ENCODE results near the gene SOWAHB. TPM values are rescaled to one million over a fixed set of nuclear protein-coding genes. Genes with fewer than 3 reads are reported as not detected.

The SOWAHB gene
- polyA plus RNA-seq, 2 of the 4 experiments (the other 2 are of a cell fraction), result 0.04 to 0.10 TPM

DNA sequence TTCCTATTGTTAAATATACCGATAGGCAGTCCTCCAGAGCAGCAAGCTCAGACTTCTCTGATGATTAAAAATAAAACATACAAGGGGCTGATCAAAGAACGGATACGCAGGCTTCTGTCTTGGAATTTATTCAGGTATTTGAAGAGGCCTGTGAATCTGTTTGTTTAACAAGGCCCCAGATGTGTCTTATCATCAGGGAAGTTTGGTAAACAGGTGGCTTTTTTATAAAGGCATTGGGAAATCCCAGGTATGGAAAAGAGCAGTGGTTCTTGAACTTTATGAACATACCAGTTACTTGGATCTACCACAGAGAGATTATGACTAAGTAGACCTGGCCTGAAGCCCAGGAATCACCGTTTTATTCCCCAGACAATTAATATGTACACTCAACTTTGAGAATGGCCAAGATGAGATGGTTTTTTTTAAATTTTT, 47.9 kb downstream of the SOWAHB start:
- CTCF ChIA-PET, result interaction anchor here (1.0 to 1.6 kb wide), 2 partner anchors 10 to 41 kb away, joined by 3 to 4 read pairs; no protein-coding TSS in a partner anchor
- Histone ChIP-seq H3K27ac (peak overlapping the region; percentile 21 to 80; a peak in 4 of 6 replicates), H3K4me1 (peaks cover 19% of the 10 kb centered on the region), H3K4me2 (peak overlapping the region; percentile 60), H3K9me3 (peaks cover 5% of the 10 kb centered on the region; the same call in 1 of the 3 replicates), H3K4me3 (no peak overlapping the region)
- FAIRE-seq (no peak), ATAC-seq (peak; percentile 87 to 89), DNase-seq (ENCODE audit: low read depth in 1 of 2, low spot score in 1 of 2) (peak in 1 of 2 experiments; percentile 86)
- POLR2A ChIA-PET, result interaction anchor here (1.1 kb wide), 1 partner anchor 18 kb away, joined by 3 read pairs; no protein-coding TSS in a partner anchor
- 0% methylated on average over 4 of the region's 4 CpGs for WGBS (ENCODE audit: missing lambda C conversion rate)
- TF ChIP-seq ZSCAN20 (CRISPR knock-in tag; IDR thresholded peaks at IDR 0.05) (no peak), TP53 (CRISPR knock-in tag; IDR thresholded peaks at IDR 0.05) (no peak), FOSL2 (IDR thresholded peaks at IDR 0.05) (peak; percentile 51; the same call in 1 of the 2 replicates), FOSL2 (CRISPR knock-in tag; IDR thresholded peaks at IDR 0.05) (peak; percentile 54), RNF2 (IDR thresholded peaks at IDR 0.05; ENCODE audit: borderline replicate concordance, low read depth) (no peak), HDAC2 (IDR thresholded peaks at IDR 0.05) (no peak), MAX (IDR thresholded peaks at IDR 0.05) (no peak; the same call in 1 of the 2 replicates), HEYL (CRISPR knock-in tag; IDR thresholded peaks at IDR 0.05) (no peak), ZFP36 (IDR thresholded peaks at IDR 0.05; ENCODE audit: borderline replicate concordance, partially characterized antibody) (no peak), BHLHE40 (IDR thresholded peaks at IDR 0.05; ENCODE audit: low read depth, low read length) (no peak), MYC (IDR thresholded peaks at IDR 0.05; ENCODE audit: borderline replicate concordance, low read length) (no peak), CBX8 (IDR thresholded peaks at IDR 0.05) (no peak), HES2 (IDR thresholded peaks at IDR 0.05) (no peak), NFE2L2 (conservative IDR thresholded peaks at IDR 0.05; ENCODE audit: low read length) (no peak), CTCF (IDR thresholded peaks at IDR 0.05) (no peak), PBX3 (IDR thresholded peaks at IDR 0.05) (no peak), TFCP2L1 (CRISPR knock-in tag; IDR thresholded peaks at IDR 0.05) (no peak), EP300 (IDR thresholded peaks at IDR 0.05) (peak; percentile 83 to 87; a peak in 4 of 5 replicates), RCOR1 (IDR thresholded peaks at IDR 0.05; ENCODE audit: low read depth, low read length) (no peak), REST (IDR thresholded peaks at IDR 0.05) (no peak), HOXB13 (CRISPR knock-in tag; IDR thresholded peaks at IDR 0.05; ENCODE audit: low read depth) (no peak), HMGXB4 (CRISPR knock-in tag; IDR thresholded peaks at IDR 0.05; ENCODE audit: borderline replicate concordance) (no peak), ZC3H11A (IDR thresholded peaks at IDR 0.05) (no peak), NPAS2 (CRISPR knock-in tag; IDR thresholded peaks at IDR 0.05; ENCODE audit: borderline replicate concordance) (no peak), PHF8 (IDR thresholded peaks at IDR 0.05; ENCODE audit: borderline replicate concordance, low read depth) (no peak), POLR2A (IDR thresholded peaks at IDR 0.05; ENCODE audit: low read length) (no peak), FOXS1 (CRISPR knock-in tag; IDR thresholded peaks at IDR 0.05) (no peak)
- TF ChIP-seq, protein P1, sequence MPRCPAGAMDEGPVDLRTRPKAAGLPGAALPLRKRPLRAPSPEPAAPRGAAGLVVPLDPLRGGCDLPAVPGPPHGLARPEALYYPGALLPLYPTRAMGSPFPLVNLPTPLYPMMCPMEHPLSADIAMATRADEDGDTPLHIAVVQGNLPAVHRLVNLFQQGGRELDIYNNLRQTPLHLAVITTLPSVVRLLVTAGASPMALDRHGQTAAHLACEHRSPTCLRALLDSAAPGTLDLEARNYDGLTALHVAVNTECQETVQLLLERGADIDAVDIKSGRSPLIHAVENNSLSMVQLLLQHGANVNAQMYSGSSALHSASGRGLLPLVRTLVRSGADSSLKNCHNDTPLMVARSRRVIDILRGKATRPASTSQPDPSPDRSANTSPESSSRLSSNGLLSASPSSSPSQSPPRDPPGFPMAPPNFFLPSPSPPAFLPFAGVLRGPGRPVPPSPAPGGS (IDR thresholded peaks at IDR 0.05), result peak; percentile 95
- TF ChIP-seq, protein P2, sequence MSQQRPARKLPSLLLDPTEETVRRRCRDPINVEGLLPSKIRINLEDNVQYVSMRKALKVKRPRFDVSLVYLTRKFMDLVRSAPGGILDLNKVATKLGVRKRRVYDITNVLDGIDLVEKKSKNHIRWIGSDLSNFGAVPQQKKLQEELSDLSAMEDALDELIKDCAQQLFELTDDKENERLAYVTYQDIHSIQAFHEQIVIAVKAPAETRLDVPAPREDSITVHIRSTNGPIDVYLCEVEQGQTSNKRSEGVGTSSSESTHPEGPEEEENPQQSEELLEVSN (IDR thresholded peaks at IDR 0.05; ENCODE audit: borderline replicate concordance, low read depth), result no peak
- TF ChIP-seq, protein P3, sequence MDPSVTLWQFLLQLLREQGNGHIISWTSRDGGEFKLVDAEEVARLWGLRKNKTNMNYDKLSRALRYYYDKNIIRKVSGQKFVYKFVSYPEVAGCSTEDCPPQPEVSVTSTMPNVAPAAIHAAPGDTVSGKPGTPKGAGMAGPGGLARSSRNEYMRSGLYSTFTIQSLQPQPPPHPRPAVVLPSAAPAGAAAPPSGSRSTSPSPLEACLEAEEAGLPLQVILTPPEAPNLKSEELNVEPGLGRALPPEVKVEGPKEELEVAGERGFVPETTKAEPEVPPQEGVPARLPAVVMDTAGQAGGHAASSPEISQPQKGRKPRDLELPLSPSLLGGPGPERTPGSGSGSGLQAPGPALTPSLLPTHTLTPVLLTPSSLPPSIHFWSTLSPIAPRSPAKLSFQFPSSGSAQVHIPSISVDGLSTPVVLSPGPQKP (IDR thresholded peaks at IDR 0.05; ENCODE audit: low read depth, low read length), result no peak
